HG03442 (cell line): ENCODE data around the gene JARID2.

Experiments used
- ATAC-seq: cut with Tn5 transposase; IDR thresholded peaks from one replicate; pipeline ENCODE4 v1.9.1; 2021; ENCODE audit warnings: mild to moderate bottlenecking, moderate library complexity; ENCODE audit not compliant: unreplicated experiment

Gene JARID2

GRCh38 chr6:15456422-15456821 lies 210.6 kb downstream of the JARID2 start:
- no peak for ATAC-seq

GRCh38 chr6:15457121-15457650 lies 211.3 kb downstream of the JARID2 start:
- no peak for ATAC-seq

GRCh38 chr6:15458021-15458459 lies 212.2 kb downstream of the JARID2 start:
- peak; percentile 78 for ATAC-seq

- no peak for ATAC-seq
Measured at GRCh38 chr6:15460110-15460727, 214.3 kb downstream of the JARID2 start.

GRCh38 chr6:15461127-15461944 lies 215.5 kb downstream of the JARID2 start:
- ATAC-seq, result no peak

- ATAC-seq, result no peak
Measured at GRCh38 chr6:15462256-15462655, 216.4 kb downstream of the JARID2 start.

- ATAC-seq, result no peak
Measured at GRCh38 chr6:15462717-15463525, 217.1 kb downstream of the JARID2 start.

- no peak for ATAC-seq
Measured at GRCh38 chr6:15464211-15464725, 218.4 kb downstream of the JARID2 start.

- ATAC-seq, result no peak
Measured at GRCh38 chr6:15465212-15465611, 219.3 kb downstream of the JARID2 start.

- no peak for ATAC-seq
Measured at GRCh38 chr6:15470746-15471145, 224.9 kb downstream of the JARID2 start.

GRCh38 chr6:15472621-15473020 lies 226.8 kb downstream of the JARID2 start:
- no peak for ATAC-seq

- ATAC-seq, result no peak
Measured at GRCh38 chr6:15473174-15473573, 227.3 kb downstream of the JARID2 start.

GRCh38 chr6:15473741-15474161 lies 227.9 kb downstream of the JARID2 start:
- ATAC-seq, result no peak

GRCh38 chr6:15474196-15474595 lies 228.3 kb downstream of the JARID2 start:
- no peak for ATAC-seq

GRCh38 chr6:15475261-15475660 lies 229.4 kb downstream of the JARID2 start:
- no peak for ATAC-seq

- no peak for ATAC-seq
Measured at GRCh38 chr6:15475872-15476271, 230.0 kb downstream of the JARID2 start.

GRCh38 chr6:15476631-15477380 lies 230.9 kb downstream of the JARID2 start:
- no peak for ATAC-seq

GRCh38 chr6:15477746-15478145 lies 231.9 kb downstream of the JARID2 start:
- no peak for ATAC-seq

GRCh38 chr6:15479761-15480160 lies 233.9 kb downstream of the JARID2 start:
- ATAC-seq, result no peak

- no peak for ATAC-seq
Measured at GRCh38 chr6:15480525-15480924, 234.7 kb downstream of the JARID2 start.
